Loucy (cell line): ENCODE data around the gene CD38.

Experiments used
- EZH2phosphoT487 ChIP-seq: fragments of 200-600 bp; IDR thresholded peaks from 2 replicates; pipeline ENCODE4 v1.6.1; 2018; ENCODE audit warnings: antibody characterized with exemption, mild to moderate bottlenecking, moderate library complexity, borderline replicate concordance
- TF ChIP-seq, protein P1 (sequence below): fragments of 200-600 bp; sonication (generic); conservative IDR thresholded peaks from 2 replicates; pipeline ENCODE4 v1.5.1; 2014; ENCODE audit warnings: mild to moderate bottlenecking, antibody characterized with exemption, low read length

DNA sequence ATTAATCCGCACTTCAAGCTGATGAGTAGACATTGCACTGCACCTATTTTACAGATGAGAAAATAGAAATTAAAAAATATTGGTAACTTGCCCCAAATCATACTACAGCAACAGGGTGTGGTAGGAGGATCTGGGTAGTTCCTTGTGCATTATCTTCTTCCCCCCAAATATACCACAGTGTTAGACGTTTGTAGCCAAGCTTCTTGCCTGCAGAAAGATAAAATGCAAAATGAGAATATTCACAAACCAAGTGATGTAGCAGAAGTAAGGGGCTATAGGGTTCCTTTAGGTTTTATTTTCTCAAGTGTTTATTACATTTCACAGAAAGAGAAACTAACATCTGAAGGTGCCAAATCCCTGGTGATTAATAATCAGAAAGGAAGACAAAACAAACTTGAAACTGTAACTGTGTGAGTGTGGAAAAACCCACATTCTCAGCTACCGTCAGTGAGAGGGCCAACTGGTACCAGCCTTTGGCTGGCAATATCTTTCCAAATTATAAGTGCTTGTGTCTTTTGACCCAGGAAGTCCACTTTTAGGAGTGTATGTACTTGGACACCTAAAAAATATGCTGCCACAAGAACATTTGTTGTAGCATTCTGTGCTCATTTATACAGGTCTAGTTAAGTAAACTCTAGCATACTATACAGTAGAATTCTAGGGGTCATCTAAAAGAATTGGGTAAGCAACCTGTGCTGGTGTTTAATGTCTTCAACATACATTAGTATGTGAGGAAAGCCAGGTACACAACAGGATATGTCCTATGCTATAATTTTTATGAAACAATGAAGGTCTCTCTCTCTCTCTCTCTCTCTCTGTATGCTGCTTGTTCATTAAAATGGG is 6.7 kb upstream of the CD38 start:
- TF ChIP-seq EZH2phosphoT487: no peak
- TF ChIP-seq, protein P1, sequence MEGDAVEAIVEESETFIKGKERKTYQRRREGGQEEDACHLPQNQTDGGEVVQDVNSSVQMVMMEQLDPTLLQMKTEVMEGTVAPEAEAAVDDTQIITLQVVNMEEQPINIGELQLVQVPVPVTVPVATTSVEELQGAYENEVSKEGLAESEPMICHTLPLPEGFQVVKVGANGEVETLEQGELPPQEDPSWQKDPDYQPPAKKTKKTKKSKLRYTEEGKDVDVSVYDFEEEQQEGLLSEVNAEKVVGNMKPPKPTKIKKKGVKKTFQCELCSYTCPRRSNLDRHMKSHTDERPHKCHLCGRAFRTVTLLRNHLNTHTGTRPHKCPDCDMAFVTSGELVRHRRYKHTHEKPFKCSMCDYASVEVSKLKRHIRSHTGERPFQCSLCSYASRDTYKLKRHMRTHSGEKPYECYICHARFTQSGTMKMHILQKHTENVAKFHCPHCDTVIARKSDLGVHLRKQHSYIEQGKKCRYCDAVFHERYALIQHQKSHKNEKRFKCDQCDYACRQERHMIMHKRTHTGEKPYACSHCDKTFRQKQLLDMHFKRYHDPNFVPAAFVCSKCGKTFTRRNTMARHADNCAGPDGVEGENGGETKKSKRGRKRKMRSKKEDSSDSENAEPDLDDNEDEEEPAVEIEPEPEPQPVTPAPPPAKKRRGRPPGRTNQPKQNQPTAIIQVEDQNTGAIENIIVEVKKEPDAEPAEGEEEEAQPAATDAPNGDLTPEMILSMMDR: no peak
